ENCODE results near the gene KIAA1217.

Gene KIAA1217

GRCh38 chr10:24597426-24597825, 388.5 kb downstream of the KIAA1217 start:
- TF ChIP-seq CTCF (IDR thresholded peaks at IDR 0.05; ENCODE audit: extremely low read depth, missing control alignments): no peak
- no peak for DNase-seq (ENCODE audit: low spot score)

Data from GM20000 (cell line).